OCI-LY7 (cell line): ENCODE results near the gene MLYCD. TPM values are rescaled to one million over a fixed set of nuclear protein-coding genes. Genes with fewer than 3 reads are reported as not detected.

Source experiments
- BruUV-seq: library from RNA; stranded (reverse); fragments of 400-500 nt; replicated peaks from 2 replicates; lab custom pipeline; 2021; lab: Mats Ljungman, UMichigan
- CTCF ChIA-PET: fragments of 300-600 bp; sonication (Branson Sonifier 250); formaldehyde crosslinking; loops from one replicate; lab custom pipeline; 2022; ENCODE audit warnings: antibody characterized with exemption; ENCODE audit not compliant: unreplicated experiment; lab: Charles Lee
- POLR2A ChIA-PET: fragments of 300-600 bp; sonication (Branson Sonifier 250); formaldehyde crosslinking; loops from one replicate; lab custom pipeline; 2022; ENCODE audit warnings: antibody characterized with exemption; lab: Charles Lee
- DNase-seq: peaks from one replicate; pipeline ENCODE4 v3.0.0-alpha.2; 2015; ENCODE audit warnings: low spot score
- H2AFZ ChIP-seq: fragments of 200-600 bp; sonication (generic), shearing (Covaris generic); 2 replicates; pipeline ENCODE4 v1.6.1; 2014; ENCODE audit warnings: mild to moderate bottlenecking, antibody characterized with exemption, low read length, moderate library complexity
- H3K27ac ChIP-seq: fragments of 200-600 bp; sonication (generic); 2 replicates; pipeline ENCODE4 v1.5.1; 2014; ENCODE audit warnings: mixed run types, low read depth, mild to moderate bottlenecking, moderate library complexity, low read length, inconsistent platforms; ENCODE audit not compliant: poor library complexity, severe bottlenecking
- H3K36me3 ChIP-seq: fragments of 200-600 bp; sonication (generic); 2 replicates; pipeline ENCODE4 v1.6.1; 2014; ENCODE audit warnings: mild to moderate bottlenecking, antibody characterized with exemption, low read length, moderate library complexity, mixed read lengths; ENCODE audit not compliant: insufficient read depth
- H3K4me1 ChIP-seq: fragments of 200-600 bp; sonication (generic); 2 replicates; pipeline ENCODE4 v1.5.1; 2014; ENCODE audit warnings: mild to moderate bottlenecking, low read length; ENCODE audit not compliant: insufficient read depth, poor library complexity, severe bottlenecking
- H3K4me2 ChIP-seq: fragments of 200-600 bp; sonication (generic); 2 replicates; pipeline ENCODE4 v1.6.1; 2014; ENCODE audit warnings: mild to moderate bottlenecking, low read length
- H3K4me3 ChIP-seq: fragments of 200-600 bp; sonication (generic); 2 replicates; pipeline ENCODE4 v1.5.1; 2014; ENCODE audit warnings: mild to moderate bottlenecking, low read depth, low read length; ENCODE audit not compliant: poor library complexity, severe bottlenecking
- H3K79me2 ChIP-seq: fragments of 200-600 bp; sonication (generic); 2 replicates; pipeline ENCODE4 v1.6.1; 2016; ENCODE audit warnings: low read depth, mild to moderate bottlenecking, low read length, moderate library complexity, mixed read lengths; ENCODE audit not compliant: insufficient read depth
- H3K9me2 ChIP-seq: fragments of 200-600 bp; sonication (generic); 2 replicates; pipeline ENCODE4 v1.6.1; 2016; ENCODE audit warnings: mild to moderate bottlenecking, low read length, mixed read lengths; ENCODE audit not compliant: insufficient read depth
- H3K9me3 ChIP-seq: fragments of 200-600 bp; sonication (generic); 2 replicates; pipeline ENCODE4 v1.6.1; 2014; ENCODE audit warnings: mild to moderate bottlenecking, mixed run types, low read length, mixed read lengths
- H4K20me1 ChIP-seq: fragments of 200-600 bp; sonication (generic); 2 replicates; pipeline ENCODE4 v1.6.1; 2014; ENCODE audit warnings: mild to moderate bottlenecking, antibody characterized with exemption, low read length, moderate library complexity, mixed read lengths; ENCODE audit not compliant: insufficient read depth
- CTCF ChIP-seq: fragments of 200-600 bp; sonication (generic); conservative IDR thresholded peaks from 2 replicates; pipeline ENCODE4 v1.5.1; 2014; ENCODE audit warnings: mild to moderate bottlenecking, antibody characterized with exemption, low read length, moderate library complexity, mixed read lengths
- EZH2phosphoT487 ChIP-seq: fragments of 200-600 bp; sonication (generic); IDR thresholded peaks from 2 replicates; pipeline ENCODE4 v1.6.1; 2018; ENCODE audit warnings: low read depth, borderline replicate concordance, mild to moderate bottlenecking, mixed run types, antibody characterized with exemption, low read length, moderate library complexity, mixed read lengths
- intact Hi-C: fragments of 100-400 bp; cut with micrococcal nuclease; formaldehyde crosslinking; loops from one replicate; pipeline ENCODE4 v1.10.0; 2022; ENCODE audit not compliant: unreplicated experiment
- total RNA-seq, 2 experiments: library from RNA; depleted of rRNA in 1 of 2; stranded (reverse); fragments of >200 nt in 1 of 2; shearing (Covaris generic) in 1 of 2; gene quantifications; 2 replicates each; pipeline ENCODE4 v1.2.3, GENCODE V29; 2014 to 2022

The MLYCD gene
- total RNA-seq, 2 experiments from 2014 or later: 3.5 to 10.9 TPM

GRCh38 chr16:83942815-83943515, 44.0 kb downstream of the MLYCD start:
- TF ChIP-seq EZH2phosphoT487: no peak
- no peak for TF ChIP-seq CTCF
- Histone ChIP-seq H3K4me3 (no peak overlapping the region), H3K4me1 (no peaks in the 10 kb centered on the region), H3K9me3 (no peaks in the 10 kb centered on the region), H4K20me1 (no peaks in the 10 kb centered on the region), H3K27ac (no peak overlapping the region), H3K4me2 (no peak overlapping the region), H3K9me2 (no peaks in the 10 kb centered on the region), H3K79me2 (no peaks in the 10 kb centered on the region), H2AFZ (no peak overlapping the region), H3K36me3 (no peaks in the 10 kb centered on the region)
- BruUV-seq: no TSS peak
- no peak for DNase-seq
- intact Hi-C loops: no loop called here
- ChIA-PET POLR2A (interaction anchor here (0.6 kb wide), 1 partner anchor 188 kb away, joined by 3 read pairs; no protein-coding TSS in a partner anchor), CTCF (no interaction called here)

DNA sequence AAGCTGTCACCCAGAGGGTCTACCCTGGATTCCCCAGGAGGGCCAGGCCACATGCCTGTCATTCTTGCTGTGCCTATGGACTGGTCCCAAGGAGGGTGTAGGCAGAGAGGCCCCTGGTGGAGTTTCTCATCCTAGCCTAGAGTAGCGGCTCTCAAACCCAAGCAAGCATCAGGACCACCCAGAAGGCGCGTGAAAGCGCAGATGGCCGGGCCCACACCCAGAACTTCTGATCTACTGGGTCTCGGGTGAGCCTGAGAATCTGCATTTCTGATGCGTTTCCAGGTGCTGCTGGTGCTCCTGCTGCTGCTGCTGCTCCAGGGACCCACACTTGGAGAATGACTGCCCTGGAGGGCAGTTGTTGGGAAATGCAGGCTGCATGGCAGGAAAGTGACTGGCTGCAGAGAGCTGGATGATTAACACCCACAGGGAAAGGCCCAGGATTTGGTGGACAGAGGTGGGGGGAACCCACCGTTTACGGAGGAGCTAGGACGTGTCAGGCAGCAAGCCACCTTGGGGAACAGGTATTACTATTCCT, 44.7 kb downstream of the MLYCD start:
- ChIA-PET POLR2A (interaction anchor here (0.6 kb wide), 1 partner anchor 187 kb away, joined by 3 read pairs; no protein-coding TSS in a partner anchor), CTCF (no interaction called here)
- BruUV-seq: no TSS peak
- Histone ChIP-seq H3K4me1 (no peaks in the 10 kb centered on the region), H3K36me3 (no peaks in the 10 kb centered on the region), H3K4me3 (no peak overlapping the region), H3K79me2 (no peaks in the 10 kb centered on the region), H3K9me2 (no peaks in the 10 kb centered on the region), H2AFZ (no peak overlapping the region), H3K4me2 (no peak overlapping the region), H4K20me1 (no peaks in the 10 kb centered on the region), H3K9me3 (no peaks in the 10 kb centered on the region), H3K27ac (no peak overlapping the region)
- TF ChIP-seq CTCF (no peak), EZH2phosphoT487 (no peak)
- no peak for DNase-seq
- intact Hi-C loops: no loop called here

DNA sequence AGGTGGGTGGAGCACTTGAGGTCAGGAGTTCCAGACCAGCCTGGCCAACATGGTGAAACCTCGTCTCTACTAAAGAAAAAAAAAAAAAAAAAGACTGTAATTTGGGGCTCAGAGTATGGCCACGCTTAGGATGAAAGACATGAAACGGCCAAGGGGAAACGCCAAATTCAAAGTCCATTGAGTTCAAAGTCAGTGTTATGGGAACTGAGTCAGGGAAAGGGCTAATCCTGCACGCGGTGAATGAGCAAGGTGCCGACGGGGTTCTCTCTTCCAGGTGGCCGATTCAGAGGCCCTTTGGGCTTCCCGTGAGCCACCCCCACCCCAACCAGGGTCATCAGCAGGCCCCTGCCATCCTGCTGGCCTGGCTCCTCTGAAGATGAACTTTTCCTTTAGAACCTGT, 46.7 kb downstream of the MLYCD start:
- BruUV-seq: no TSS peak
- H3K36me3 ChIP-seq: no peaks in the 10 kb centered on the region
- no peak overlapping the region for H3K27ac ChIP-seq
- no peaks in the 10 kb centered on the region for H3K4me1 ChIP-seq
- no peaks in the 10 kb centered on the region for H3K9me2 ChIP-seq
- H2AFZ ChIP-seq: no peak overlapping the region
- TF ChIP-seq CTCF (no peak), EZH2phosphoT487 (no peak)
- POLR2A ChIA-PET: no interaction called here
- H4K20me1 ChIP-seq: no peaks in the 10 kb centered on the region
- H3K4me3 ChIP-seq: no peak overlapping the region
- DNase-seq: no peak
- no peaks in the 10 kb centered on the region for H3K79me2 ChIP-seq
- H3K4me2 ChIP-seq: no peak overlapping the region
- no peaks in the 10 kb centered on the region for H3K9me3 ChIP-seq
- intact Hi-C loops: no loop called here
- CTCF ChIA-PET: no interaction called here
